Esophagus (tissue), 2 donors: ENCODE data around the gene KDM4B. TPM values are rescaled to one million over a fixed set of nuclear protein-coding genes. Genes with fewer than 3 reads are reported as not detected.

ENCODE experiments used
- H3K27ac ChIP-seq, 2 donors: one replicate each; pipeline ENCODE4 v1.5.1; 2013; ENCODE audit warnings: low read depth in 2 of 2, mild to moderate bottlenecking in 2 of 2, inconsistent platforms in 1 of 2, low read length in 1 of 2, moderate library complexity in 1 of 2
- H3K27me3 ChIP-seq, 2 donors: one replicate each; pipeline ENCODE4 v1.6.1; 2013; ENCODE audit warnings: low read length in 2 of 2, control low read depth in 1 of 2, mild to moderate bottlenecking in 1 of 2; ENCODE audit not compliant: insufficient read depth in 2 of 2, control insufficient read depth in 1 of 2
- H3K36me3 ChIP-seq, 2 donors: one replicate each; pipeline ENCODE4 v1.6.1; 2013; ENCODE audit warnings: low read length in 1 of 2; ENCODE audit not compliant: control insufficient read depth in 2 of 2, insufficient read depth in 2 of 2
- H3K4me1 ChIP-seq, 2 donors: one replicate each; pipeline ENCODE4 v1.6.1; 2013; ENCODE audit warnings: low read length in 1 of 2; ENCODE audit not compliant: control insufficient read depth in 2 of 2, insufficient read depth in 2 of 2
- H3K4me3 ChIP-seq, 2 donors: one replicate each; pipeline ENCODE4 v1.5.1; 2013; ENCODE audit warnings: low read length in 2 of 2, mild to moderate bottlenecking in 2 of 2, low read depth in 1 of 2, moderate library complexity in 1 of 2
- H3K9me3 ChIP-seq, 2 donors: one replicate each; pipeline ENCODE4 v1.6.1; 2013; ENCODE audit warnings: mild to moderate bottlenecking in 2 of 2, low read depth in 1 of 2, low read length in 1 of 2, moderate library complexity in 1 of 2; ENCODE audit not compliant: control insufficient read depth in 2 of 2, insufficient read depth in 1 of 2
- WGBS, 2 donors: extraction: QIAGEN DNeasy Blood & Tissue Kit; methylation state at CpG; one replicate each; pipeline ENCODE4 v1.1.7; 2013; 5-methylcytosine and 5-hydroxymethylcytosine counted together
- polyA plus RNA-seq, 2 donors: library from polyadenylated mRNA; stranded (reverse); fragments of 200-250 nt; gene quantifications; one replicate each; pipeline ENCODE4 v1.2.3, GENCODE V29; 2013
- donor health status: healthy with polysubstance abuse.
- donor health status: Bipolar disorder and iron deficiency.

KDM4B gene
- polyA plus RNA-seq, 2 donors = 10.7 to 26.7 TPM

DNA sequence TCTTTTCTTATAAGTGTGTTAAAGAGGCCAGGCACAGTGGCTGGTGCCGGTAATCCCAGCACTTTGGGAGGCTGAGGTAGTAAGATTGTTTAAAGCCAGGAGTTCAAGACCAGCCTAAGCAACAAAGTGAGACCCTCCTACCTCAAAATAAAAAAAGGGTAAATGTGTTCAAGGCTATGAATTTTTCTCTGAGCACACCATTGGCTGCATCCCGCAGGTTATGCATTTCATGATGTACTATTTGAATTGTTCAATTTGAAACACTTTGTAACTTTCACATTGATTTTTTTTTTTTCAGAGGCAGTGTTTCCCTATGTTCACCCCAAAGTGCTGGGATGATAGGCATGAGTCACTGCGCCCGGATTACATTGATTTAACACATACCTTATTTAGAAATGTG lies 233.6 kb downstream of the KDM4B start:
- no peak overlapping the region for H3K27ac ChIP-seq
- no peak overlapping the region for H3K4me3 ChIP-seq
- 95% methylated on average over 4 of the region's 4 CpGs for WGBS, 2 donors
- H3K36me3 ChIP-seq = peaks cover 0 to 7% of the 10 kb centered on the region in 2 donors
- H3K9me3 ChIP-seq = peaks cover 4 to 6% of the 10 kb centered on the region in 2 donors
- no peaks in the 10 kb centered on the region for H3K4me1 ChIP-seq
- no peaks in the 10 kb centered on the region for H3K27me3 ChIP-seq

Other genes with a start within 250 kb of the KDM4B start
- gene DPP9, start 245.3 kb upstream of the KDM4B start, polyA plus RNA-seq = 10 to 100 TPM; 24.3 to 29.2 TPM
- 1 to 10 TPM; 5.2 to 6.1 TPM for gene FEM1A, start 177.4 kb upstream of the KDM4B start, polyA plus RNA-seq
- 10 to 100 TPM; 40.8 to 50.4 TPM for gene TICAM1, start 137.4 kb upstream of the KDM4B start, polyA plus RNA-seq
- gene PLIN3, start 101.4 kb upstream of the KDM4B start, polyA plus RNA-seq = 100 to 1,000 TPM in 1 of 2 donors, 10 to 100 TPM in 1; 96.5 to 142 TPM
- under 1 TPM; 0.08 to 0.31 TPM for gene ARRDC5, start 66.2 kb upstream of the KDM4B start, polyA plus RNA-seq
- gene UHRF1, start 59.6 kb upstream of the KDM4B start, polyA plus RNA-seq = 1 to 10 TPM; 7.8 to 10.0 TPM